ENCODE data around the gene COL6A1.

Gene COL6A1

DNA sequence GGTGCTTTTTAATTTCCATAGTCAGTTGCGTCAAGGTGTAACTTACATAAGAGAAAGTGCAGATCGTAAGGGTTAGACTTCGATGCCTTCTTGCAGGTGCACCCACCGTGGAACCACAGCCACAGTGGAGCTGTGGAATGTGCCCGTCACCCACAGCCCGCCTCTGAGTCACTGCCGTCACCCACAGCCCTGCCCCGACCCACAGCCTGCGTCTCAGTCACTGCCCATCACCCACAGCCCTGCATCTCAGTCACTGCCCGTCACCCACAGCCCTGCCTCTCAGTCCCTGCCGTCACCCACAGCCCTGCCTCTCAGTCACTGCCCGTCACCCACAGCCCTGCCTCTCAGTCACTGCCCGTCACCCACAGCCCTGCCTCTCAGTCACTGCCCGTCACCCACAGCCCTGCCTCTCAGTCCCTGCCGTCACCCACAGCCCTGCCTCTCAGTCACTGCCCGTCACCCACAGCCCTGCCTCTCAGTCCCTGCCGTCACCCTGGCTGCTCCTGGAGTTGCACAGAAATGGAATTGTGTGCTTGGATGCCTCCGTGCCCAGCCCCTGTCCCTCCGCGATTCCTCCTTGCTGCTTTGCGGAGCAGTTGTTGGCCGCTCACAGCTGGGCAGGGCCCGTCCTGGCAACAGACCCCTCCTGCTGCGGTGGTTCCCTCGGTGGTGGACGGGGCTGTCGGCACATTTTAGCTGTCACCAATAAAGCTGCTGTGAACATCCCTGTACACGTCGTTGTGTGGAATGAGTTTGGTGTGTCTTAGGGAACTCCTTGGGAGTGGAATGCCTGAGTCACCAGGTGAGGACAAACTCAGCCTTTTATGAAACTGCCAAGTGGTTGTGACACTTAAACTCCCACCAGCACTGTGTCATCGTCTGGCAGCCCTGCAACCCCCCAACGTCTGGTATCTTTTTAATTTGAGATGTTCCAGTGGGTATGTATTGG, 71.4 kb downstream of the COL6A1 start:
- no peak for DNase-seq

DNA sequence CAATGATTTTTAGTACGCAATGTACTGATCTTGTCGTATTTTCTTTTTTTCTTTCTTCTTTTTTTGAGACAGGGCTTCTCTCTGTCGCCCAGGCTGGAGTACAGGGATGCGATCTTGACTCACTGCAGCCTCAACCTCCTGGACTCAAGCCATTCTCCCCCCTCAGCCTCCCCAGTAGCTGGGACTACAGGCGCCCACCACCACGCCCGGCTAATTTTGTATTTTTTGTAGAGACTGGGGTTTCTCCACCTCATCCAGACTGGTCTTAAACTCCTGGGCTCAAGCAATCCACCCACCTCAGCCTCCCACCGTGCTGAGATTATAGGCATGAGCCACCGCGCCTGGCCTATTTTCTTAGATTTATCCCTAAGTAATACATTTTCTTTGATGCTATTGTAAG, 72.5 kb downstream of the COL6A1 start:
- no peak for DNase-seq

DNA sequence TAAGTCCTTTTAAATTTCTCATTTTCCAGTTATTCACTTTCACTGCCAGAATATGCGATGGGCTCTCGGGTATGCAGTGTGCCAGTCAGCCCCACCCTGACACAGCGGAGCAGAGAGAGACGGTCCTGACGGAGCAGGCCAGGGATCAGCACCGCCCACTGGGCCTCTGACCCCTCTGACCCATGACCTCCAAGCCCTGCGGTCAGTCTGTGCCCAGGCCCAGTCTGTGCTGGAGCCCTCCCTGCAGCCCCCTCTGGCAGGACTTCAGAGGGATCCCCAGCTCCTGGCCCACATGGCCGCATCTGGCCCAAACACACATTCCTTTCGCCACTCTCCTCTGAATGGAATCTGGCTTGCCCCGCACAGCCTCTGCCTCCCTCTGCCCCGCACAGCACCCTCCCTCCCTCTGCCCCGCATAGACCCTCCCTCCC, 72.9 kb downstream of the COL6A1 start:
- DNase-seq = no peak

All from activated CD4-positive, alpha-beta T cell treated with anti-CD3 and anti-CD28 coated beads, Interleukin-2, Interleukin-6, amounts not matched to agents 100 ng/mL and 50 ng/mL, durations not matched to agents 16 hours and 8 hours (primary cell).